Measurements from ENCODE around the gene YBEY. TPM values are rescaled to one million over a fixed set of nuclear protein-coding genes. Genes with fewer than 3 reads are reported as not detected.

YBEY gene
- total RNA-seq, 1 donor from 2014 or later: 20.4 TPM

DNA sequence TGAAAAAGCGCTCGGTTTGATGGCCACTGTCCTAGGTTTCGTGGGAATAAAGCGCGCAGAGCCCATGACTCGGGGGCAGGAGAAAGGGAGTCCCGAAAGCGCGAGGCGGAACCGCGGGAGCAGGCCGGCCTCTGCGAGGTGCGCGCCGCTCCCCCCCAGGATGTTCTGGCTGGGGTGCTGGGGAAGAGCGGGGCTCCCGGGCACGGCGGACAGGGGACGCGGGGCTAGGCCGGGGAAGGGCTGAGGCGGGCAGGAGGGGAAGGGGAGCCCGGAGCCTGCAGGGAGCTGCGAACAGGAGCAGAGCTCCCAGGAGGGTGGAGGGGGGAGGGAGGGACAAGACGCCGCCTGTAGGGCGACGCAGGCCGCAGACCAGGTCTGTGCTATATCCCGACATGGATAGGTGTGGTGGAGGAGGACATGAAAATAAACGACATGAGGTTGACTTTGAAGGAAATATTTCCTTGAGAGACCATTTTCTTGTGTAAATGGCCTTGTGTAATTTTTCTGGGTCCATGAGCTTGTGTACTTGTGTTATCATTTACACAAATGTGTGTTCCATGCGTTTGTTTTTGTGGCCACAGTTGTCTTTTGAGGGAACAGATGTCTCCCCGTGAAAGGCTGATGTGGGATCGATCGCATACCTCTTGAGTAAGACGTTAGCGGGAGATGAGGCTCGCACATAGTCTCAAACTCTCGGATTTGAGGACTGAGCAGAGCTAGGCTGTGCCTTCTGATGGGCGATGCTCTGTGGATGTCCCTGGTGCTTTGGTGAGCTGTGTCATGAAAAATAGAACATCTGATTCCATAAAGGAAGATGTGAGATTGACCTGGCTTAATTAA, 39.2 kb downstream of the YBEY start:
- TF ChIP-seq, protein P1, sequence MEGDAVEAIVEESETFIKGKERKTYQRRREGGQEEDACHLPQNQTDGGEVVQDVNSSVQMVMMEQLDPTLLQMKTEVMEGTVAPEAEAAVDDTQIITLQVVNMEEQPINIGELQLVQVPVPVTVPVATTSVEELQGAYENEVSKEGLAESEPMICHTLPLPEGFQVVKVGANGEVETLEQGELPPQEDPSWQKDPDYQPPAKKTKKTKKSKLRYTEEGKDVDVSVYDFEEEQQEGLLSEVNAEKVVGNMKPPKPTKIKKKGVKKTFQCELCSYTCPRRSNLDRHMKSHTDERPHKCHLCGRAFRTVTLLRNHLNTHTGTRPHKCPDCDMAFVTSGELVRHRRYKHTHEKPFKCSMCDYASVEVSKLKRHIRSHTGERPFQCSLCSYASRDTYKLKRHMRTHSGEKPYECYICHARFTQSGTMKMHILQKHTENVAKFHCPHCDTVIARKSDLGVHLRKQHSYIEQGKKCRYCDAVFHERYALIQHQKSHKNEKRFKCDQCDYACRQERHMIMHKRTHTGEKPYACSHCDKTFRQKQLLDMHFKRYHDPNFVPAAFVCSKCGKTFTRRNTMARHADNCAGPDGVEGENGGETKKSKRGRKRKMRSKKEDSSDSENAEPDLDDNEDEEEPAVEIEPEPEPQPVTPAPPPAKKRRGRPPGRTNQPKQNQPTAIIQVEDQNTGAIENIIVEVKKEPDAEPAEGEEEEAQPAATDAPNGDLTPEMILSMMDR (IDR thresholded peaks at IDR 0.05): no peak
- peaks cover 28% of the 10 kb centered on the region for H3K4me1 ChIP-seq
- DNase-seq (peak; percentile 64), ATAC-seq (peak; percentile 23 to 41)
- H3K9me3 ChIP-seq: no peaks in the 10 kb centered on the region
- H3K36me3 ChIP-seq: peaks cover 32% of the 10 kb centered on the region
- intact Hi-C loops (cut with DNase I): no loop called here
- no peaks in the 10 kb centered on the region for H3K27me3 ChIP-seq (ENCODE audit: low read depth)
- peak overlapping the region; percentile 92 for H3K27ac ChIP-seq
- H3K4me3 ChIP-seq: peak overlapping the region; percentile 85

DNA sequence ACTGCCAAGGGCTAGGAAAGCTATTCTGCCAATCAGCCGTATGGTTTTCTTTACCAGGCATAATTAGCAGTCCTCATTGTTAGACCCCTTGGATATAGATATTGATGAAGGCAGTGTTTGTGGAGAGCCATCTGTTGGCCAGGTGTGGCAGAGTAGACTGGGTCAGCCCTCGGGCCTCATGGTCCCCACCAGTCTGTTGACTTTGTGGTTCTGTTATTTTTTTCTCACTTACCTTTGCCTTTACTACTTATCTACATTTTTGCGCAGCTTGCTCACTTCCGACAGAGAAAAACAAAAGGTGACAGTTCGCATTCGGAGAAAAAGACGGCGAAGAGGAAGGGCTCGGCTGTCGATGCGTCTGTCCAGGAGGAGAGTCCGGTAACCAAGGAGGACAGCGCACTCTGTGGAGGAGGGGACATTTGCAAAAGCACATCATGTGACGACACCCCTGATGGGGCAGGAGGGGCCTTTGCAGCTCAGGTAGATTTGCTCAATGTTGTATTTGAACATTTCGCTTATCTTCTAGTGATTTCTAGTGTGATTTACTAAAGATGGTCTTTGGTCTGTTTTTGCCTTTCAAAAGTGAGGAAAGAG, 40.1 kb downstream of the YBEY start:
- DNase-seq (no peak), ATAC-seq (no peak)
- peaks cover 32% of the 10 kb centered on the region for H3K36me3 ChIP-seq
- no peaks in the 10 kb centered on the region for H3K27me3 ChIP-seq (ENCODE audit: low read depth)
- no peak overlapping the region for H3K4me3 ChIP-seq
- H3K27ac ChIP-seq: no peak overlapping the region
- no peaks in the 10 kb centered on the region for H3K9me3 ChIP-seq
- peaks cover 23% of the 10 kb centered on the region for H3K4me1 ChIP-seq
- intact Hi-C loops (cut with DNase I): no loop called here
- TF ChIP-seq, protein P1 (IDR thresholded peaks at IDR 0.05): no peak

DNA sequence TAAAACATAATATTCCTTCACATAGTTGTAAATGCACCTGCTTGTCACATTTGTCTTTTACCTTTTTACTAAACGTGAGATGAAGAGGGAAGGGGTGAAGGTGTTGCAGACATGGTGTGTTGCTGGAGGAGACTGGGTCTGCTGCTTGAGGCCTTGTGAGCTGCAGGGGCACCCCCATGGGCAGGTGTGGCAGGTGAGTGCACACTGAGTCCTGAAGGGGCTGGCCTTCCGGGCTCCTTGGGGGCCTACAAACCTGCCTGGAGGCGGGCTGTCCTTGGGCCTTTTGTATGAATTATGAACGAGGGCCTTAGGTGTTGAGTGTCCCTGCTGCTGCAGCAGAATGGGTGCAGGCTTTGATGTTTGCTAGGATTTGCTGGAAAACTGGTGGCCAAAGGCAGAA, 41.6 kb downstream of the YBEY start:
- Histone ChIP-seq H3K27ac (no peak overlapping the region), H3K9me3 (no peaks in the 10 kb centered on the region), H3K36me3 (peaks cover 41% of the 10 kb centered on the region), H3K27me3 (ENCODE audit: low read depth) (no peaks in the 10 kb centered on the region), H3K4me3 (no peak overlapping the region), H3K4me1 (peaks cover 15% of the 10 kb centered on the region)
- no peak for ATAC-seq
- no peak for DNase-seq
- TF ChIP-seq, protein P1 (IDR thresholded peaks at IDR 0.05): no peak
- intact Hi-C loops (cut with DNase I): no loop called here

DNA sequence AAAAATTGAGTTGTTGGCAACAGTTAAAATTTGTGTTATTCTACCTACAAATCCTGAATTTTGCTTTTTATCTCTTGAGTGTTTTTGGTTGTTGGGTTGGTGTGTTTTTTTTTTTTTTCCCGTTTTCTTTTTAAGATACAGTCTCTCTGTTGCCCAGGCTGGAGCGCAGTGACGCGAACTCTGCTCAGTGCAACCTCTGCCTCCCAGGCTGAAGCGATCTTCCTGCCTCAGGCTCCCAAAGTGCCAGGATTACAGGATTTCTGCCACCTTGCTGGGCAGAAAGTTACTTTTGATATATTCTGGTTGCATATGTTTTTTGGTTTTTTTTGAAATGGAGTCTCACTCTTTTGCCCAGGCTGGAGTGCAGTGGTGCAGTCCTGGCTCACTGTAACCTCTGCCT, 42.0 kb downstream of the YBEY start:
- DNase-seq: no peak
- peaks cover 41% of the 10 kb centered on the region for H3K36me3 ChIP-seq
- no peak overlapping the region for H3K27ac ChIP-seq
- TF ChIP-seq, protein P1 (IDR thresholded peaks at IDR 0.05): no peak
- intact Hi-C loops (cut with DNase I): no loop called here
- no peak overlapping the region for H3K4me3 ChIP-seq
- no peak for ATAC-seq
- H3K27me3 ChIP-seq (ENCODE audit: low read depth): no peaks in the 10 kb centered on the region
- H3K9me3 ChIP-seq: no peaks in the 10 kb centered on the region
- H3K4me1 ChIP-seq: peaks cover 10% of the 10 kb centered on the region

DNA sequence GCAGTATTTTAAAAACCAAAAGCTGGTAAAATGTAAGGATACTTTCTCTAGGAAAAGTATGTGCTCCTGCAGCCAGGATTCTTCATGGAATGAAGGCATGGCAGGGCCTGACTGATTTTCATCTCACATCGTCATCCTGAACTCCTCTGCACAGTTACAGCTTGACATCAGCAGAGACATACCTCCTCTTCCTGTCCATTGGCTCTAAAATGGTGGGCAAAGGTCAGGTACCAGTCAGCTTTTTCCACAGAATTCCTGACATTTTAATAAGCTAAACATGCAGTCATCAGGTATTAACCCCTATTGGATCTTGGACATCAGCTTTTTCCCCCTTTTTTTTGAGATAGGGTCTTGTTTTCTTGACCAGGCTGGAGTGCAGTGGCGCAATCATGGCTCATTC, 43.7 kb downstream of the YBEY start:
- no peak overlapping the region for H3K27ac ChIP-seq
- TF ChIP-seq, protein P1 (IDR thresholded peaks at IDR 0.05): no peak

More for the DNA sequence above, 43.7 kb downstream of the YBEY start:
- ATAC-seq (no peak), DNase-seq (no peak)
- peaks cover 47% of the 10 kb centered on the region for H3K36me3 ChIP-seq
- H3K4me3 ChIP-seq: no peak overlapping the region
- intact Hi-C loops (cut with DNase I): no loop called here
- H3K27me3 ChIP-seq (ENCODE audit: low read depth): no peaks in the 10 kb centered on the region
- H3K9me3 ChIP-seq: no peaks in the 10 kb centered on the region
- H3K4me1 ChIP-seq: peaks cover 8% of the 10 kb centered on the region

All from lower lobe of right lung (tissue), 2 donors.